Naive thymus-derived CD4-positive, alpha-beta T cell (primary cell): ENCODE measurements around the gene TNFAIP2. TPM values are rescaled to one million over a fixed set of nuclear protein-coding genes. Genes with fewer than 3 reads are reported as not detected.

Experiments
- ATAC-seq: fragments of 150-1000 bp; cut with Tn5 transposase; 2 replicates; pipeline ENCODE4 v1.10.0; 2021; ENCODE audit warnings: mild to moderate bottlenecking, moderate library complexity
- CTCF ChIA-PET: fragments of 350-600 bp; sonication (Branson Sonifier 250); formaldehyde crosslinking; loops from one replicate; lab custom pipeline; 2021; ENCODE audit warnings: antibody characterized with exemption; lab: Charles Lee
- POLR2A ChIA-PET: fragments of 350-600 bp; sonication (Branson Sonifier 250); formaldehyde crosslinking; loops from one replicate; lab custom pipeline; 2021; ENCODE audit warnings: antibody characterized with exemption, inconsistent platforms; lab: Charles Lee
- DNase-seq, 9 donors: peaks; one replicate each; pipeline versions ENCODE4 v3.0.0 to v3.0.0-alpha.2; 2020 to 2022; ENCODE audit warnings: mixed read lengths in 1 of 9
- H3K27ac ChIP-seq: one replicate; pipeline ENCODE4 v1.7.0; 2013; ENCODE audit warnings: mild to moderate bottlenecking, low read depth, low read length, moderate library complexity
- H3K27me3 ChIP-seq, 2 donors: one replicate each; pipeline ENCODE4 v1.7.0; 2013; ENCODE audit warnings: low read length in 2 of 2, mild to moderate bottlenecking in 2 of 2, moderate library complexity in 2 of 2; ENCODE audit not compliant: control insufficient read depth in 2 of 2, insufficient read depth in 2 of 2
- H3K36me3 ChIP-seq, 3 experiments: 1 replicate in 2 of 3; 2 replicates in 1 of 3; pipeline ENCODE4 v1.7.0; 2013; ENCODE audit warnings: low read length in 3 of 3, mild to moderate bottlenecking in 3 of 3, moderate library complexity in 1 of 3; ENCODE audit not compliant: insufficient read depth in 3 of 3, control insufficient read depth in 2 of 3
- H3K4me1 ChIP-seq, 2 donors: one replicate each; pipeline ENCODE4 v1.7.0; 2013; ENCODE audit warnings: low read length in 2 of 2, mild to moderate bottlenecking in 2 of 2, moderate library complexity in 1 of 2; ENCODE audit not compliant: control insufficient read depth in 2 of 2, insufficient read depth in 2 of 2
- H3K4me3 ChIP-seq: 2 replicates; pipeline ENCODE4 v1.7.0; 2013; ENCODE audit warnings: mild to moderate bottlenecking, low read length
- H3K9me3 ChIP-seq, 3 experiments: 1 replicate in 2 of 3; 2 replicates in 1 of 3; pipeline ENCODE4 v1.7.0; 2013; ENCODE audit warnings: low read length in 3 of 3; ENCODE audit not compliant: control insufficient read depth in 2 of 3
- H3K27ac Mint-ChIP-seq, 9 donors: one replicate each; pipeline ENCODE4 v1.8.0; 2020 to 2022; ENCODE audit warnings: mixed read lengths in 9 of 9, mild to moderate bottlenecking in 8 of 9, moderate library complexity in 5 of 9, inconsistent platforms in 2 of 9
- H3K27me3 Mint-ChIP-seq, 5 donors: one replicate each; pipeline ENCODE4 v1.8.0; 2021 to 2022; ENCODE audit warnings: mixed read lengths in 5 of 5, mild to moderate bottlenecking in 1 of 5
- H3K36me3 Mint-ChIP-seq, 5 donors: one replicate each; pipeline ENCODE4 v1.8.0; 2020 to 2022; ENCODE audit warnings: mixed read lengths in 5 of 5, mild to moderate bottlenecking in 3 of 5, inconsistent platforms in 1 of 5
- H3K4me1 Mint-ChIP-seq, 7 donors: one replicate each; pipeline ENCODE4 v1.8.0; 2020 to 2022; ENCODE audit warnings: mixed read lengths in 7 of 7, mild to moderate bottlenecking in 3 of 7, inconsistent platforms in 1 of 7
- H3K4me3 Mint-ChIP-seq, 10 donors: one replicate each; pipeline ENCODE4 v1.8.0; 2020 to 2022; ENCODE audit warnings: mild to moderate bottlenecking in 10 of 10, mixed read lengths in 10 of 10, moderate library complexity in 6 of 10, inconsistent platforms in 2 of 10
- H3K9me3 Mint-ChIP-seq, 11 donors: one replicate each; pipeline ENCODE4 v1.8.0; 2020 to 2022; ENCODE audit warnings: mixed read lengths in 11 of 11, mild to moderate bottlenecking in 4 of 11, inconsistent platforms in 1 of 11, moderate library complexity in 1 of 11
- intact Hi-C, 2 donors: fragments of 100-400 bp; cut with micrococcal nuclease; formaldehyde crosslinking; loops; one replicate each; pipeline ENCODE4 v1.15.1; 2023
- polyA plus RNA-seq, 2 donors: library from polyadenylated mRNA; unstranded; fragments of 300-500 nt; fragmentation: Illumina TruSeq; gene quantifications; one replicate each; pipeline ENCODE4 v1.2.3, GENCODE V29; 2021
- total RNA-seq, 6 experiments: library from RNA in 5 of 6; stranded (reverse) in 5 of 6; gene quantifications; 1 replicate in 5 of 6; 2 replicates in 1 of 6; pipeline ENCODE4 v1.2.3 and lab custom pipeline; 2021 to 2026

TNFAIP2 gene
- total and polyA plus RNA-seq, 7 experiments from 2014 or later: 1.1 to 309 (median 5.5) TPM; not detected in 2

- no peak overlapping the region for H3K4me3 Mint-ChIP-seq
- no peak overlapping the region for H3K27ac Mint-ChIP-seq
- Histone ChIP-seq H3K4me1 (no peaks in the 10 kb centered on the region), H3K36me3 (no peaks in the 10 kb centered on the region), H3K27me3 (no peaks in the 10 kb centered on the region), H3K27ac (no peak overlapping the region), H3K9me3 (no peaks in the 10 kb centered on the region), H3K4me3 (no peak overlapping the region)
- no peaks in the 10 kb centered on the region for H3K9me3 Mint-ChIP-seq
- ChIA-PET CTCF (no interaction called here), POLR2A (no interaction called here)
- peaks cover 0 to 3% (median 0%) of the 10 kb centered on the region in 5 donors for H3K27me3 Mint-ChIP-seq
- DNase-seq (no peak), ATAC-seq (no peak)
- H3K36me3 Mint-ChIP-seq: no peaks in the 10 kb centered on the region
- intact Hi-C loops: no loop called here
- peaks cover 0 to 4% (median 0%) of the 10 kb centered on the region in 7 donors for H3K4me1 Mint-ChIP-seq
Observed at GRCh38 chr14:103157969-103158368, 34.7 kb downstream of the TNFAIP2 start.

- POLR2A ChIA-PET: no interaction called here
- CTCF ChIA-PET: no interaction called here
Observed at GRCh38 chr14:103158688-103159087, 35.4 kb downstream of the TNFAIP2 start.

DNA sequence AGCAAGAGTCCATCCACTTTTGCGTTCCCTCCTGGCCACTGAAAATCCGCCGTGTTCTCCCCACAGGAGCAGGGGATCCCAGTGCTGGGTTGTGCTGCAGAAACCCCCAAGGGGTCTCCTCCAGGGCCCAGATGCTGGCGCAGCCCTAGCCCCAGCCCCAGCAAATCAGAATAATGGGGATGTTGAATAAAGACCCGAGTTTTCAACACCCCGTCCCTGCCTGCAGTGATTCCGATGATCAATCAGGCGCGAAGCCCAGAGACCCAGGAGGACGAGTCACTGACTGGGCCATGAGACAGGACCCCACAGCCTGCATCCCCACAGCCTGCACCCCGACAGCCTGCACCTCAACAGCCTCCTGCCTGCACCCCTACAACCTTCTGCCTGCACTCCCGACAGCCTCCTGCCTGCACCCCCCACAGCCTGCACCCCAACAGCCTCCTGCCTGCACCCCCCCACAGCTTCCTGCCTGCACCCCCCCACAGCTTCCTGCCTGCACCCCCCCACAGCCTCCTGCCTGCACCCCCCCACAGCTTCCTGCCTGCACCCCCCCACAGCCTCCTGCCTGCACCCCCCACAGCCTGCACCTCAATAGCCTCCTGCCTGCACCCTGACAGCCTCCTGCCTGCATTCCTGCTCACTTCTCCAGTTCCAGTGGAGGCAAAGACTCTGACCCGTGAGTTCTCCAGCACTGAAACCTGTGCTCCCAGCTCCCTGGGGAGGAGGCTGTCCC is 37.2 kb downstream of the TNFAIP2 start:
- no peaks in the 10 kb centered on the region for H3K36me3 ChIP-seq
- DNase-seq (peak in 3 of 9 donors; percentile 11 to 16 (median 16)), ATAC-seq (no peak)
- Mint-ChIP-seq H3K27ac (no peak overlapping the region), H3K9me3 (no peaks in the 10 kb centered on the region), H3K4me1 (peaks cover 0 to 4% (median 0%) of the 10 kb centered on the region in 7 donors), H3K36me3 (no peaks in the 10 kb centered on the region), H3K4me3 (peak overlapping the region in 1 of 10 donors; percentile 20), H3K27me3 (peaks cover 0 to 9% (median 4%) of the 10 kb centered on the region in 5 donors)
- no peaks in the 10 kb centered on the region for H3K9me3 ChIP-seq
- intact Hi-C loops: no loop called here
- H3K27ac ChIP-seq: no peak overlapping the region
- no peak overlapping the region for H3K4me3 ChIP-seq
- no peaks in the 10 kb centered on the region for H3K27me3 ChIP-seq
- no peaks in the 10 kb centered on the region for H3K4me1 ChIP-seq
- CTCF ChIA-PET: interaction anchor here (1.5 kb wide), 1 partner anchor 55 kb away, joined by 6 read pairs; no protein-coding TSS in a partner anchor
- POLR2A ChIA-PET: no interaction called here

More at GRCh38 chr14:103158688-103159087, 35.4 kb downstream of the TNFAIP2 start:
- intact Hi-C loops: no loop called here
- DNase-seq (no peak), ATAC-seq (no peak)
- Histone ChIP-seq H3K4me1 (no peaks in the 10 kb centered on the region), H3K27ac (no peak overlapping the region), H3K27me3 (no peaks in the 10 kb centered on the region), H3K4me3 (no peak overlapping the region), H3K9me3 (no peaks in the 10 kb centered on the region), H3K36me3 (no peaks in the 10 kb centered on the region)
- Mint-ChIP-seq H3K27me3 (peaks cover 0 to 6% (median 0%) of the 10 kb centered on the region in 5 donors), H3K4me1 (peaks cover 0 to 4% (median 0%) of the 10 kb centered on the region in 7 donors), H3K9me3 (no peaks in the 10 kb centered on the region), H3K36me3 (no peaks in the 10 kb centered on the region), H3K27ac (peak overlapping the region in 1 of 9 donors; percentile 55), H3K4me3 (no peak overlapping the region)

DNA sequence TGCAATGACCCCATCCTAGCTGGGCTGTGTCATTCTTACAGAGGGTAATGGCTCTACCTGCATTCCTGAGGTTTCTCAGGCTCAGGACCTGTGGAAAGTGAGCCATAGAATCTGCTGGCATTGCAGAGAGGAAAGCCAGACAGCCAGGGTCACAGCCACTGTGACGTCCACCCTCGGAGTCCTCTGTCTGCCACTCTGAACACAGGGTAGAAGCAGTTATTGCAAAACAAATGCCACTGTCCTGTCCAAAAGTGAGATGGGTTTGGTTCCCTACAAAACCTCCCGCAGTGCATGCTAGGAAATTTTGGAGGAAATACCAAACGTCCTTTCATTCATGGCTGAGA is 37.8 kb downstream of the TNFAIP2 start:
- no peaks in the 10 kb centered on the region for H3K36me3 ChIP-seq
- DNase-seq (no peak), ATAC-seq (no peak)
- Mint-ChIP-seq H3K4me1 (peaks cover 0 to 4% (median 0%) of the 10 kb centered on the region in 7 donors), H3K9me3 (no peaks in the 10 kb centered on the region), H3K4me3 (peak overlapping the region in 1 of 10 donors; percentile 20), H3K27ac (no peak overlapping the region), H3K27me3 (peaks cover 0 to 9% (median 5%) of the 10 kb centered on the region in 5 donors), H3K36me3 (no peaks in the 10 kb centered on the region)
- no peaks in the 10 kb centered on the region for H3K9me3 ChIP-seq
- intact Hi-C loops: no loop called here
- H3K27me3 ChIP-seq: no peaks in the 10 kb centered on the region
- no peak overlapping the region for H3K4me3 ChIP-seq
- no peak overlapping the region for H3K27ac ChIP-seq
- ChIA-PET POLR2A (no interaction called here), CTCF (interaction anchor here (1.5 kb wide), 1 partner anchor 56 kb away, joined by 6 read pairs; no protein-coding TSS in a partner anchor)
- H3K4me1 ChIP-seq: no peaks in the 10 kb centered on the region

GRCh38 chr14:103163199-103163598 is 39.9 kb downstream of the TNFAIP2 start:
- CTCF ChIA-PET: no interaction called here
- Mint-ChIP-seq H3K4me1 (peaks cover 0 to 4% (median 0%) of the 10 kb centered on the region in 7 donors), H3K4me3 (no peak overlapping the region), H3K27ac (no peak overlapping the region), H3K9me3 (peaks cover 0 to 21% (median 0%) of the 10 kb centered on the region in 11 donors), H3K27me3 (peaks cover 0 to 14% (median 9%) of the 10 kb centered on the region in 5 donors), H3K36me3 (no peaks in the 10 kb centered on the region)
- DNase-seq (no peak), ATAC-seq (no peak)
- Histone ChIP-seq H3K4me3 (no peak overlapping the region), H3K36me3 (no peaks in the 10 kb centered on the region), H3K4me1 (no peaks in the 10 kb centered on the region), H3K27me3 (no peaks in the 10 kb centered on the region), H3K27ac (no peak overlapping the region), H3K9me3 (no peaks in the 10 kb centered on the region)
- POLR2A ChIA-PET: no interaction called here
- intact Hi-C loops: no loop called here

- no peak for DNase-seq
- Histone ChIP-seq H3K27ac (no peak overlapping the region), H3K4me1 (no peaks in the 10 kb centered on the region), H3K36me3 (no peaks in the 10 kb centered on the region), H3K27me3 (no peaks in the 10 kb centered on the region), H3K9me3 (no peaks in the 10 kb centered on the region), H3K4me3 (no peak overlapping the region)
- intact Hi-C loops: no loop called here
- Mint-ChIP-seq H3K27ac (no peak overlapping the region), H3K4me1 (peaks cover 0 to 4% (median 0%) of the 10 kb centered on the region in 7 donors), H3K36me3 (no peaks in the 10 kb centered on the region), H3K4me3 (no peak overlapping the region), H3K9me3 (peaks cover 0 to 29% (median 0%) of the 10 kb centered on the region in 11 donors), H3K27me3 (peaks cover 0 to 14% (median 9%) of the 10 kb centered on the region in 5 donors)
- POLR2A ChIA-PET: no interaction called here
- CTCF ChIA-PET: no interaction called here
- ATAC-seq: no peak
Observed at GRCh38 chr14:103164006-103164405, 40.7 kb downstream of the TNFAIP2 start.

DNA sequence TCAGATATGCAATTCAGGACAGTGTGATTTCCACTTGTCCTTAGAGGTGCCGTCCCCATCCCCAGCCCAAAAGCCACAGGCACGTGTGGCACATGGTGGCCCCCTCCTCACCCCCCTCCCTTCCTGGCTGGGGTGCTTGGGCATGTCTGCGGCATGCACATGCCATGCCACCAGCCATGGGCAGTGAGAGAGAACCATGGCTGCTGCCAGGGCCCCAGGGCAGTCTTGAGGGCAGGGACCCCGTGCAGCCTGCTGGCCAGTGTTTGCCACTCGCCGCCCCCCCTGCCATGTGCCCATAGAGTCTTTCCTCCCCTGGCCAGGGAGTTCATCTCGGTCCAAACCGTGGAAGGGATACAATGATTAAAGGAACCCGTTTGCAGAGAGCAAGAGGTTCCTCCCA is 41.5 kb downstream of the TNFAIP2 start:
- peaks cover 0 to 36% (median 0%) of the 10 kb centered on the region in 11 donors for H3K9me3 Mint-ChIP-seq
- ChIA-PET CTCF (no interaction called here), POLR2A (no interaction called here)
- H3K4me3 Mint-ChIP-seq: no peak overlapping the region
- DNase-seq (no peak), ATAC-seq (no peak)
- no peaks in the 10 kb centered on the region for H3K36me3 Mint-ChIP-seq
- Histone ChIP-seq H3K36me3 (no peaks in the 10 kb centered on the region), H3K9me3 (no peaks in the 10 kb centered on the region), H3K27me3 (no peaks in the 10 kb centered on the region), H3K4me3 (no peak overlapping the region), H3K27ac (no peak overlapping the region), H3K4me1 (no peaks in the 10 kb centered on the region)
- peaks cover 0 to 14% (median 9%) of the 10 kb centered on the region in 5 donors for H3K27me3 Mint-ChIP-seq
- H3K4me1 Mint-ChIP-seq: peaks cover 0 to 4% (median 0%) of the 10 kb centered on the region in 7 donors
- peak overlapping the region in 1 of 9 donors; percentile 39 for H3K27ac Mint-ChIP-seq
- intact Hi-C loops: no loop called here
